ENCODE measurements around the gene ITPRIPL2. TPM values are rescaled to one million over a fixed set of nuclear protein-coding genes. Genes with fewer than 3 reads are reported as not detected.

ITPRIPL2 gene
- total RNA-seq, 3 donors from 2014 or later (not counting 1 experiment from before 2014, with no cell fraction given), result 0.18 to 5.7 (median 2.5) TPM

- Histone ChIP-seq H3K9me3 (ENCODE audit: control insufficient read depth, insufficient read depth, low read length) (no peaks in the 10 kb centered on the region), H3K36me3 (ENCODE audit: control insufficient read depth, insufficient read depth, low read length) (no peaks in the 10 kb centered on the region), H3K4me3 (ENCODE audit: low read length) (no peak overlapping the region), H3K4me1 (ENCODE audit: control insufficient read depth, insufficient read depth, low read length) (peaks cover 3% of the 10 kb centered on the region), H3K27ac (ENCODE audit: low read length) (no peak overlapping the region), H3K27me3 (ENCODE audit: control insufficient read depth, insufficient read depth, low read length) (peaks cover 3% of the 10 kb centered on the region)
- WGBS (ENCODE audit: insufficient coverage), result 95% methylated on average over 4 of the region's 5 CpGs
- H3K27ac Mint-ChIP-seq, result no peak overlapping the region
- H3K4me3 Mint-ChIP-seq, result no peak overlapping the region
- DNase-seq, result no peak
- intact Hi-C loops (cut with micrococcal nuclease), result no loop called here
- no peak for ATAC-seq
- no peak for TF ChIP-seq CTCF (IDR thresholded peaks at IDR 0.05)
- no peaks in the 10 kb centered on the region for H3K4me1 Mint-ChIP-seq
- H3K27me3 Mint-ChIP-seq (ENCODE audit: low read depth in 2 of 2), result peaks cover 6 to 8% of the 10 kb centered on the region in 2 donors
- H3K36me3 Mint-ChIP-seq, result no peaks in the 10 kb centered on the region
- H3K9me3 Mint-ChIP-seq, result peaks cover 0 to 2% of the 10 kb centered on the region in 2 donors
These were observed 51.3 kb downstream of the ITPRIPL2 start for GRCh38 chr16:19165101-19165500.

GRCh38 chr16:19166500-19166899 is 52.7 kb downstream of the ITPRIPL2 start:
- intact Hi-C loops (cut with micrococcal nuclease), result no loop called here
- 89% methylated on average over 2 of the region's 2 CpGs for WGBS (ENCODE audit: insufficient coverage)
- no peak for TF ChIP-seq CTCF (IDR thresholded peaks at IDR 0.05)
- ATAC-seq (no peak), DNase-seq (no peak)
- H3K4me1 Mint-ChIP-seq, result no peaks in the 10 kb centered on the region
- H3K27me3 Mint-ChIP-seq (ENCODE audit: low read depth in 2 of 2), result peaks cover 12 to 14% of the 10 kb centered on the region in 2 donors
- no peaks in the 10 kb centered on the region for H3K9me3 ChIP-seq (ENCODE audit: control insufficient read depth, insufficient read depth, low read length)
- peaks cover 0 to 2% of the 10 kb centered on the region in 2 donors for H3K9me3 Mint-ChIP-seq
- peaks cover 3% of the 10 kb centered on the region for H3K4me1 ChIP-seq (ENCODE audit: control insufficient read depth, insufficient read depth, low read length)
- H3K36me3 Mint-ChIP-seq, result no peaks in the 10 kb centered on the region
- H3K27me3 ChIP-seq (ENCODE audit: control insufficient read depth, insufficient read depth, low read length), result peaks cover 3% of the 10 kb centered on the region
- no peak overlapping the region for H3K27ac ChIP-seq (ENCODE audit: low read length)
- no peaks in the 10 kb centered on the region for H3K36me3 ChIP-seq (ENCODE audit: control insufficient read depth, insufficient read depth, low read length)
- H3K27ac Mint-ChIP-seq, result no peak overlapping the region
- no peak overlapping the region for H3K4me3 Mint-ChIP-seq
- H3K4me3 ChIP-seq (ENCODE audit: low read length), result no peak overlapping the region

- no peaks in the 10 kb centered on the region for H3K36me3 ChIP-seq (ENCODE audit: control insufficient read depth, insufficient read depth, low read length)
- WGBS (ENCODE audit: insufficient coverage), result under 1% methylated on average over 63 of the region's 63 CpGs
- no peaks in the 10 kb centered on the region for H3K9me3 ChIP-seq (ENCODE audit: control insufficient read depth, insufficient read depth, low read length)
- H3K27me3 Mint-ChIP-seq (ENCODE audit: low read depth in 2 of 2), result peaks cover 12 to 14% of the 10 kb centered on the region in 2 donors
- ATAC-seq (peak; percentile 43 to 62 (median 46)), DNase-seq (peak; percentile 15 to 26)
- intact Hi-C loops (cut with micrococcal nuclease), result no loop called here
- H3K36me3 Mint-ChIP-seq, result no peaks in the 10 kb centered on the region
- no peak within 1 kb of the TSS for H3K27ac Mint-ChIP-seq
- H3K27me3 ChIP-seq (ENCODE audit: control insufficient read depth, insufficient read depth, low read length), result peaks cover 3% of the 10 kb centered on the region
- H3K4me3 ChIP-seq (ENCODE audit: low read length), result peak within 1 kb of the TSS; percentile 10
- no peak within 1 kb of the TSS for H3K27ac ChIP-seq (ENCODE audit: low read length)
- H3K4me1 Mint-ChIP-seq, result no peaks in the 10 kb centered on the region
- no peak within 1 kb of the TSS for H3K4me3 Mint-ChIP-seq
- peaks cover 0 to 2% of the 10 kb centered on the region in 2 donors for H3K9me3 Mint-ChIP-seq
- TF ChIP-seq CTCF (IDR thresholded peaks at IDR 0.05), result no peak
- H3K4me1 ChIP-seq (ENCODE audit: control insufficient read depth, insufficient read depth, low read length), result peaks cover 3% of the 10 kb centered on the region
These were observed 54.1 kb downstream of the ITPRIPL2 start, which contains the start of gene SYT17 for GRCh38 chr16:19167710-19168370. Gene SYT17, plus strand, starts transcription at chr16:19168240. Its CDS starts 407 bp downstream, at chr16:19168647.

All from natural killer cell (primary cell).